K562 (cell line): Measurements from ENCODE around the gene USP32. TPM values are rescaled to one million over a fixed set of nuclear protein-coding genes. Genes with fewer than 3 reads are reported as not detected.
A peak's percentile ranks its signal among the peaks of the same experiment; 100 is the strongest.

Experiments
- ATAC-seq: fragments of 200-7000 bp; cut with Tn5 transposase; 3 replicates; pipeline ENCODE4 v1.9.1; 2020; ENCODE audit warnings: moderate library complexity
- BruUV-seq: library from RNA; stranded (reverse); fragments of 400-500 nt; replicated peaks from 2 replicates; lab custom pipeline; 2021; lab: Mats Ljungman, UMichigan
- CTCF ChIA-PET: fragments of 300-600 bp; formaldehyde crosslinking; extraction: SDS; loops from one replicate; lab custom pipeline; 2021; ENCODE audit warnings: low intra/inter-chr PET ratio; lab: Yijun Ruan, JAX
- POLR2A ChIA-PET: fragments of 300-600, 350-650 bp; sonication (Branson Sonifier 250); formaldehyde crosslinking; extraction: SDS; loops from one replicate; lab custom pipeline; 2021; ENCODE audit warnings: antibody characterized with exemption, inconsistent platforms; lab: Yijun Ruan, JAX
- DNase-seq, 4 experiments: peaks; one replicate each; pipeline versions ENCODE4 v3.0.0 to v3.0.0-alpha.2; 2011 to 2018; ENCODE audit warnings: low spot score in 3 of 4, mixed read lengths in 3 of 4; ENCODE audit errors: extremely low read depth in 1 of 4
- FAIRE-seq: peaks from 2 replicates; lab custom pipeline; 2011; peaks lifted over from hg19 to GRCh38; lab: Jason Lieb, UNC
- H2AFZ ChIP-seq: 2 replicates; pipeline ENCODE4 v1.6.0; 2011; ENCODE audit warnings: low read depth, low read length, control low read depth, inconsistent platforms
- H3K27ac ChIP-seq: fragments of 200-600 bp; 3 replicates; pipeline ENCODE4 v1.8.0; 2011; ENCODE audit warnings: low read depth, mild to moderate bottlenecking, control low read depth, inconsistent platforms, low read length, moderate library complexity, mixed read lengths; ENCODE audit errors: extremely low read depth
- H3K27me3 ChIP-seq, 2 experiments: fragments of 300-600 bp in 1 of 2; 2 replicates in 1 of 2; 3 replicates in 1 of 2; pipeline versions ENCODE4 v1.6.0 to v1.8.0; 2011; ENCODE audit warnings: inconsistent platforms in 2 of 2, low read length in 2 of 2, mild to moderate bottlenecking in 1 of 2, mixed read lengths in 1 of 2, moderate library complexity in 1 of 2; ENCODE audit not compliant: control insufficient read depth in 2 of 2, insufficient read depth in 2 of 2
- H3K36me3 ChIP-seq: fragments of 300-600 bp; 3 replicates; pipeline ENCODE4 v1.8.0; 2011; ENCODE audit warnings: mild to moderate bottlenecking, low read length, inconsistent platforms; ENCODE audit not compliant: control insufficient read depth, insufficient read depth
- H3K4me1 ChIP-seq, 2 experiments: fragments of 200-600 bp in 1 of 2; replicated peaks in 1 of 2; 2 replicates in 1 of 2; 3 replicates in 1 of 2; pipeline versions ENCODE4 v1.5.1 to v1.8.0; 2011; ENCODE audit warnings: inconsistent platforms in 2 of 2, low read length in 2 of 2, mild to moderate bottlenecking in 1 of 2, mixed read lengths in 1 of 2, moderate library complexity in 1 of 2; ENCODE audit not compliant: control insufficient read depth in 2 of 2, insufficient read depth in 2 of 2
- H3K4me2 ChIP-seq: 2 replicates; pipeline ENCODE4 v1.6.1; 2011; ENCODE audit warnings: low read length, control low read depth, inconsistent platforms, mixed read lengths; ENCODE audit not compliant: insufficient read depth
- H3K4me3 ChIP-seq: fragments of 200-600 bp; sonication (generic), shearing (Covaris generic); 2 replicates; pipeline ENCODE4 v1.5.1; 2016; ENCODE audit warnings: control low read depth, inconsistent platforms
- H3K79me2 ChIP-seq: fragments of 200-600 bp; 3 replicates; pipeline ENCODE4 v1.8.0; 2011; ENCODE audit warnings: low read length, inconsistent platforms; ENCODE audit not compliant: control insufficient read depth, insufficient read depth
- H3K9ac ChIP-seq, 2 experiments: 2 replicates each; pipeline versions ENCODE4 v1.6.0 to v1.6.1; 2011; ENCODE audit warnings: low read depth in 2 of 2, low read length in 2 of 2, control low read depth in 1 of 2, inconsistent platforms in 1 of 2, mild to moderate bottlenecking in 1 of 2, mixed read lengths in 1 of 2; ENCODE audit not compliant: insufficient read depth in 1 of 2
- H3K9me1 ChIP-seq: one replicate; pipeline ENCODE4 v1.6.0; 2011; ENCODE audit warnings: inconsistent platforms, mild to moderate bottlenecking, low read length, moderate library complexity; ENCODE audit not compliant: control insufficient read depth, insufficient read depth
- H3K9me3 ChIP-seq: replicated peaks from 2 replicates; pipeline ENCODE4 v1.5.1; 2011; ENCODE audit warnings: low read depth, low read length, inconsistent platforms; ENCODE audit not compliant: control insufficient read depth, insufficient read depth
- H4K20me1 ChIP-seq: replicated peaks from 2 replicates; pipeline ENCODE4 v1.6.1; 2011; ENCODE audit warnings: low read length, inconsistent platforms, mixed read lengths; ENCODE audit not compliant: control insufficient read depth, insufficient read depth
- CBX2 ChIP-seq: fragments of 200-600 bp; sonication (generic); IDR thresholded peaks from one replicate; pipeline ENCODE4 v1.6.1; 2012; ENCODE audit warnings: mild to moderate bottlenecking, low read length, inconsistent platforms; ENCODE audit not compliant: insufficient read depth, poor library complexity, severe bottlenecking
- CEBPB ChIP-seq: fragments of 450-650 bp; IDR thresholded peaks from 2 replicates; pipeline ENCODE4 v1.6.1; 2016; ENCODE audit warnings: missing genetic modification characterization, missing compliant biosample characterization
- CGGBP1 ChIP-seq: fragments of 250-450 bp; sonication (Bioruptor Pico); IDR thresholded peaks from 2 replicates; pipeline ENCODE4 v1.9.0; 2021; ENCODE audit warnings: mild to moderate bottlenecking
- ELF1 ChIP-seq: fragments of 200-800 bp; sonication (Bioruptor generic); IDR thresholded peaks from 2 replicates; pipeline ENCODE4 v1.6.1; 2016; ENCODE audit warnings: missing genetic modification characterization, missing compliant biosample characterization
- GMEB1 ChIP-seq: fragments of 250-450 bp; sonication (Bioruptor Pico); IDR thresholded peaks from 2 replicates; pipeline ENCODE4 v1.4.0; 2020; ENCODE audit warnings: mild to moderate bottlenecking
- L3MBTL2 ChIP-seq: fragments of 450-650 bp; IDR thresholded peaks from 2 replicates; pipeline ENCODE4 v1.6.1; 2016; ENCODE audit warnings: mild to moderate bottlenecking, moderate library complexity
- PHB ChIP-seq: fragments of 250-450 bp; sonication (Bioruptor Pico); IDR thresholded peaks from 2 replicates; pipeline ENCODE4 v1.5.0; 2021
- POLR2A ChIP-seq: fragments of 450-650 bp; conservative IDR thresholded peaks from 2 replicates; pipeline ENCODE4 v1.6.1; 2016
- RBM25 ChIP-seq: fragments of 200-400 bp; formaldehyde crosslinking; IDR thresholded peaks from 2 replicates; pipeline ENCODE4 v1.6.1; 2018; ENCODE audit warnings: low read length, low read depth, moderate library complexity; ENCODE audit not compliant: severe bottlenecking
- SRF ChIP-seq, 2 experiments: fragments of 250-450, 450-650 bp in 1 of 2; sonication (Bioruptor Pico) in 1 of 2; sonication (generic) in 1 of 2; formaldehyde crosslinking; IDR thresholded peaks; 2 replicates each; pipeline versions ENCODE4 v1.5.0 to v1.5.1; 2020 to 2022; ENCODE audit warnings: mild to moderate bottlenecking in 1 of 2, missing genetic modification reagents in 1 of 2
- STAT6 ChIP-seq: sonication (generic); formaldehyde crosslinking; IDR thresholded peaks from 2 replicates; pipeline ENCODE4 v1.8.1; 2023; ENCODE audit warnings: mild to moderate bottlenecking, missing genetic modification reagents
- ZHX1 ChIP-seq: fragments of 150-350 bp; conservative IDR thresholded peaks from 2 replicates; pipeline ENCODE4 v1.6.1; 2014; ENCODE audit warnings: low read length
- ZNF316 ChIP-seq: fragments of 450-650 bp; IDR thresholded peaks from 2 replicates; pipeline ENCODE4 v1.6.1; 2016
- WGBS: fragments of 100-300 bp; shearing (Covaris generic); methylation state at CpG from one replicate; pipeline ENCODE4 v1.1.6; 2016; ENCODE audit warnings: low coverage, mixed read lengths; ENCODE audit not compliant: insufficient coverage; ENCODE audit errors: missing lambda C conversion rate; 5-methylcytosine and 5-hydroxymethylcytosine counted together
- in situ Hi-C: fragments of 300-500 bp; cut with MboI; formaldehyde crosslinking; loops from 4 replicates; pipeline ENCODE4 v1.15.0; 2018; ENCODE audit warnings: inconsistent platforms, mixed read lengths
- intact Hi-C: fragments of 100-400 bp; cut with micrococcal nuclease; formaldehyde crosslinking; loops from 2 replicates; pipeline ENCODE4 v1.14.2; 2022
- polyA plus RNA-seq, 8 experiments: library from polyadenylated mRNA; depleted of rRNA in 4 of 8; stranded (reverse) in 5 of 8; unstranded in 3 of 8; fragments of >200 nt; fragmentation: Nextera tagmentation in 2 of 8; fragmentation: Illumina TruSeq in 1 of 8; extraction: Ambion mirVana in 2 of 8; extraction: Trizol in 1 of 8; gene quantifications; 2 replicates each; pipeline versions ENCODE4 v1.2.1 to v1.2.3, GENCODE V29; 2011 to 2014; ENCODE audit warnings: inconsistent platforms in 1 of 8, missing spikeins in 1 of 8
- total RNA-seq, 7 experiments: library from RNA; depleted of rRNA in 6 of 7; stranded (reverse); fragments of >200 nt in 6 of 7; fragmentation: Illumina TruSeq in 2 of 7; extraction: Trizol in 2 of 7; gene quantifications; 2 replicates each; pipeline versions ENCODE4 v1.2.1 to v1.2.3, GENCODE V29; 2011 to 2021; ENCODE audit warnings: low replicate concordance in 1 of 7

USP32 gene
- total and polyA plus RNA-seq, 9 of the 15 experiments (the other 6 are each of a cell fraction or from before 2014, with no cell fraction given): 18.0 to 69.3 (median 47.1) TPM

- no peak for ATAC-seq
- ChIA-PET CTCF (no interaction called here), POLR2A (no interaction called here)
- no peak overlapping the region for H3K4me3 ChIP-seq
- DNase-seq: no peak
- 96% methylated on average over 7 of the region's 7 CpGs for WGBS
- peaks cover 55% of the 10 kb centered on the region for H3K36me3 ChIP-seq
- intact Hi-C loops: no loop called here
- no peak for FAIRE-seq
- no peaks in the 10 kb centered on the region; a peak in 1 of 5 replicates for H3K4me1 ChIP-seq
- in situ Hi-C loops: no loop called here
- H3K79me2 ChIP-seq: no peaks in the 10 kb centered on the region
- H2AFZ ChIP-seq: no peak overlapping the region
- H3K4me2 ChIP-seq: no peak overlapping the region
- H4K20me1 ChIP-seq: no peaks in the 10 kb centered on the region
- no peaks in the 10 kb centered on the region for H3K9me1 ChIP-seq
- no peaks in the 10 kb centered on the region for H3K9me3 ChIP-seq
- BruUV-seq: no TSS peak
- H3K9ac ChIP-seq: no peak overlapping the region
- no peak overlapping the region for H3K27ac ChIP-seq
- no peaks in the 10 kb centered on the region for H3K27me3 ChIP-seq
- TF ChIP-seq POLR2A: 0 out of 2 replicates have a peak, but pooled peaks have one; percentile 6
- no peak for TF ChIP-seq ZHX1
- TF ChIP-seq L3MBTL2: no peak
- TF ChIP-seq STAT6 (CRISPR knock-in tag): no peak
- TF ChIP-seq CEBPB (tag): no peak
- TF ChIP-seq SRF (CRISPR knock-in tag; IDR thresholded peaks at IDR 0.05): no peak
- no peak for TF ChIP-seq PHB (CRISPR knock-in tag)
- no peak for TF ChIP-seq CBX2
- TF ChIP-seq ELF1 (tag): no peak
- TF ChIP-seq GMEB1 (CRISPR knock-in tag): no peak
- TF ChIP-seq ZNF316: no peak
- TF ChIP-seq RBM25: peak; percentile 43
- no peak for TF ChIP-seq CGGBP1 (CRISPR knock-in tag)
These were observed 144.0 kb downstream of the USP32 start for GRCh38 chr17:60247836-60248461.
